GM23338 (cell line): Measurements from ENCODE around the gene TOP2A. TPM values are rescaled to one million over a fixed set of nuclear protein-coding genes. Genes with fewer than 3 reads are reported as not detected.

Experiments
- EZH2 ChIP-seq: fragments of 200-600 bp; sonication (generic); IDR thresholded peaks from one replicate; pipeline ENCODE4 v1.8.0; 2017; ENCODE audit warnings: antibody characterized with exemption, mild to moderate bottlenecking, low read depth; ENCODE audit not compliant: unreplicated experiment
- EZH2phosphoT487 ChIP-seq: fragments of 200-600 bp; sonication (generic); IDR thresholded peaks from one replicate; pipeline ENCODE4 v1.8.1; 2018; ENCODE audit warnings: antibody characterized with exemption; ENCODE audit not compliant: unreplicated experiment
- JUNB ChIP-seq: IDR thresholded peaks from one replicate; pipeline ENCODE4 v1.6.1; 2016; ENCODE audit warnings: antibody characterized with exemption; ENCODE audit not compliant: unreplicated experiment
- NANOG ChIP-seq: IDR thresholded peaks from 2 replicates; pipeline ENCODE4 v1.6.1; 2016; ENCODE audit warnings: antibody characterized with exemption, borderline replicate concordance
- POLR2AphosphoS5 ChIP-seq: IDR thresholded peaks from 2 replicates; pipeline ENCODE4 v1.6.1; 2016; ENCODE audit warnings: antibody characterized with exemption, low read depth
- ZNF114 ChIP-seq: fragments of 250-450 bp; sonication (Bioruptor Pico); IDR thresholded peaks from 2 replicates; pipeline ENCODE4 v1.5.0; 2020; ENCODE audit warnings: mild to moderate bottlenecking, moderate library complexity
- ZNF331 ChIP-seq: fragments of 250-450 bp; sonication (Bioruptor Pico); IDR thresholded peaks from 2 replicates; pipeline ENCODE4 v1.5.0; 2020; ENCODE audit warnings: low read depth, mild to moderate bottlenecking, moderate library complexity
- ZNF462 ChIP-seq: fragments of 250-450 bp; sonication (Bioruptor Pico); IDR thresholded peaks from 2 replicates; pipeline ENCODE4 v1.5.0; 2020; ENCODE audit warnings: mild to moderate bottlenecking, moderate library complexity
- polyA plus RNA-seq: library from polyadenylated mRNA; unstranded; fragments of >200 nt; fragmentation: Nextera tagmentation; extraction: Ambion mirVana; gene quantifications from 2 replicates; pipeline ENCODE4 v1.2.1, GENCODE V29; 2016
- total RNA-seq: library from RNA; depleted of rRNA; stranded (reverse); fragments of >200 nt; shearing (Covaris generic); gene quantifications from 2 replicates; pipeline ENCODE4 v1.2.3, GENCODE V29; 2014
- TF ChIP-seq, protein P1 (sequence below), 2 experiments: fragments of 200-600 bp in 1 of 2; sonication (generic) in 1 of 2; conservative IDR thresholded peaks; 2 replicates each; pipeline versions ENCODE4 v1.5.1 to v1.6.1; 2016 to 2017; ENCODE audit warnings: antibody characterized with exemption in 2 of 2, low read depth in 2 of 2, mild to moderate bottlenecking in 2 of 2, moderate library complexity in 1 of 2

Gene TOP2A
- total and polyA plus RNA-seq, 2 experiments from 2014 or later, result 263 to 442 TPM

- TF ChIP-seq ZNF462, result no peak
- TF ChIP-seq NANOG, result no peak
- TF ChIP-seq POLR2AphosphoS5, result no peak
- TF ChIP-seq EZH2, result no peak
- no peak for TF ChIP-seq JUNB
- no peak for TF ChIP-seq EZH2phosphoT487
- TF ChIP-seq, protein P1, sequence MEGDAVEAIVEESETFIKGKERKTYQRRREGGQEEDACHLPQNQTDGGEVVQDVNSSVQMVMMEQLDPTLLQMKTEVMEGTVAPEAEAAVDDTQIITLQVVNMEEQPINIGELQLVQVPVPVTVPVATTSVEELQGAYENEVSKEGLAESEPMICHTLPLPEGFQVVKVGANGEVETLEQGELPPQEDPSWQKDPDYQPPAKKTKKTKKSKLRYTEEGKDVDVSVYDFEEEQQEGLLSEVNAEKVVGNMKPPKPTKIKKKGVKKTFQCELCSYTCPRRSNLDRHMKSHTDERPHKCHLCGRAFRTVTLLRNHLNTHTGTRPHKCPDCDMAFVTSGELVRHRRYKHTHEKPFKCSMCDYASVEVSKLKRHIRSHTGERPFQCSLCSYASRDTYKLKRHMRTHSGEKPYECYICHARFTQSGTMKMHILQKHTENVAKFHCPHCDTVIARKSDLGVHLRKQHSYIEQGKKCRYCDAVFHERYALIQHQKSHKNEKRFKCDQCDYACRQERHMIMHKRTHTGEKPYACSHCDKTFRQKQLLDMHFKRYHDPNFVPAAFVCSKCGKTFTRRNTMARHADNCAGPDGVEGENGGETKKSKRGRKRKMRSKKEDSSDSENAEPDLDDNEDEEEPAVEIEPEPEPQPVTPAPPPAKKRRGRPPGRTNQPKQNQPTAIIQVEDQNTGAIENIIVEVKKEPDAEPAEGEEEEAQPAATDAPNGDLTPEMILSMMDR (conservative IDR thresholded peaks at IDR 0.05; ENCODE audit: low read depth in 2 of 2), result no peak
- no peak for TF ChIP-seq ZNF331 (CRISPR knock-in tag)
- no peak for TF ChIP-seq ZNF114 (CRISPR knock-in tag)
These were observed 45.4 kb upstream of the TOP2A start (continued) for GRCh38 chr17:40463122-40463550.
